Stomach smooth muscle (tissue), 2 donors: ENCODE data around the gene IL1R2.

Experiments
- H3K27ac ChIP-seq: one replicate; pipeline ENCODE4 v1.7.0; 2013; ENCODE audit warnings: mild to moderate bottlenecking, low read length, inconsistent platforms
- H3K27me3 ChIP-seq, 2 donors: one replicate each; pipeline ENCODE4 v1.7.0; 2013; ENCODE audit warnings: low read length in 2 of 2; ENCODE audit not compliant: insufficient read depth in 2 of 2, control insufficient read depth in 1 of 2
- H3K36me3 ChIP-seq, 2 donors: one replicate each; pipeline ENCODE4 v1.7.0; 2013; ENCODE audit warnings: low read length in 2 of 2; ENCODE audit not compliant: control insufficient read depth in 2 of 2, insufficient read depth in 2 of 2
- H3K4me1 ChIP-seq: one replicate; pipeline ENCODE4 v1.7.0; 2013; ENCODE audit warnings: low read length; ENCODE audit not compliant: control insufficient read depth, insufficient read depth
- H3K4me3 ChIP-seq, 2 donors: one replicate each; pipeline ENCODE4 v1.7.0; 2013; ENCODE audit warnings: low read length in 2 of 2
- H3K9ac ChIP-seq, 2 donors: one replicate each; pipeline ENCODE4 v1.7.0; 2013; ENCODE audit warnings: low read length in 2 of 2, mild to moderate bottlenecking in 1 of 2
- H3K9me3 ChIP-seq, 2 donors: one replicate each; pipeline ENCODE4 v1.7.0; 2013; ENCODE audit warnings: low read length in 2 of 2; ENCODE audit not compliant: control insufficient read depth in 2 of 2
- donor health status: healthy.
- donor health status: Pancreatic carcinoma.

The IL1R2 gene

DNA sequence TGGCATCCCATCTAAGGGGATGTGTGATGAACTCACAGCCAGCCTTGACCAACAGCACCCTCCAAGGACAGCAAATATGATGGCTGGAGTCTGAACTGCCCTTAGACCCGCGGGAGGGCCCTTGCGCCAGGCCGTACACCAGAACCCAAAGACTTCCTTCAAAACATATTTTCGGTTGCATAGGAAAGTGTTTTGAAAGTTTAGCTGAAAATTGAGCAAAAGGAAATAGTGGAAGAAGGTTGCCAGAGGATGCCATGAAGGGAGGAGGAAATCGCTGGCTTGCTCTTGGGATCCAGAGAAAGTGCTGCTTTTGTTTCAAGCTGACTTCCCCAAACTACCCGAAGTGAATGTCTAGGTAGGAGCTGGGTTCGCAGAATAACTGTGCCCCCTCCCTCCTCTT, 61.3 kb downstream of the IL1R2 start:
- peaks cover 26% of the 10 kb centered on the region for H3K4me1 ChIP-seq
- H3K36me3 ChIP-seq = no peaks in the 10 kb centered on the region
- H3K9me3 ChIP-seq = no peaks in the 10 kb centered on the region
- no peak overlapping the region for H3K4me3 ChIP-seq
- peak overlapping the region; percentile 41 for H3K27ac ChIP-seq
- H3K27me3 ChIP-seq = no peaks in the 10 kb centered on the region
- no peak overlapping the region for H3K9ac ChIP-seq

DNA sequence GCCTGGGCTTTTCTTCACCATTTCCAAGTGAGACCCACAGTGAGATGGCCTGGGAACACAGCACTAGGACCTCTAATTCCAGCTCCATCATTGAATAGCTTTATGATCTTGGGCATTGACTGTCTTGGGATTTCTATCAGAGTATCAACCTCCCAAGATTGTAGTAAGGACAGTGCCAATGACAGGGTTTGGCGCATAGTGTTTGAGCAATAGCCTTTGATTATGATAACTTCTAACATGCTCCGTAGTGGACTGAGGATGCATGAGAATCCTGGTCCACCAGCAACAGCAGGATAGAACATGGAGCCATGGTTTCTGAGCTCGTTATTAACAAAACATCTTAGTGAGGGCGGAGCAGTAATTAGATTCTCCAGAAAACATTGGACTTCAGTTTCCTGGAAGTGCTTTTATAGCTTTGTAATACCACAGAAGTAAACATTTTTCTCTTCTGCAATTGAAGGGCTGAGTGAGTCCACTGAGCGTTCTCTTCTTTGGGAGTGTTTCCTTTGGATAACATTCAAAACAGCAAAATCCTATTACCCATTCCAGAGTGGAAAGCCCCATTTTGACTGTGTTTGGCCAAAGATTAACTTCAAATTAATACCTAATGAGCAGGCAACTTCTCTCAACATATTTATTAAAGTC, 63.7 kb downstream of the IL1R2 start:
- Histone ChIP-seq H3K4me1 (peaks cover 24% of the 10 kb centered on the region), H3K4me3 (no peak overlapping the region), H3K27me3 (no peaks in the 10 kb centered on the region), H3K9ac (no peak overlapping the region), H3K27ac (no peak overlapping the region), H3K9me3 (no peaks in the 10 kb centered on the region), H3K36me3 (no peaks in the 10 kb centered on the region)

DNA sequence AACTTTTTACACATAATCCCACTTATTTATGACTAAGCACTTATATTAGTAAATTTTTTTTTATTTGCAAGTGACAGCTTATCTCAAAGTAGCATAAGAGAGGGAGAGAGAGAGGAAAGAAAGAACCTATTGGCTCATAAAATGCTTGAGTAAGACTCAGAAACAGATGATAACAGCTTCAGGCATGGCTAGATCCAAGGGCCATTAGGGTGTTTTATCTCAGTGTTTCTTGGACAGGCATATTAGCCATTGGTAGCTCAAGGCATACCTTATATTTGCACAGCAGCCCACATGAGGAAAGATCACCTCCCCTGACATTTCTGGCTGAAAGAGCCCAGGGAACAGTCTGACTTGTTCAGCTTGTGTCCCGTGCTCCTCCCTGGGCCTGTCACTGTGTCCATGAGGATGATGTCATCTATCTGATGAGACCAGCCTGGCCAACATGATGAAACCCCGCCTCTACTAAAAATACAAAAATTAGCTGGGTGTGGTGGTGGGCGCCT, 64.4 kb downstream of the IL1R2 start:
- Histone ChIP-seq H3K4me1 (peaks cover 20% of the 10 kb centered on the region), H3K27ac (no peak overlapping the region), H3K9me3 (no peaks in the 10 kb centered on the region), H3K27me3 (no peaks in the 10 kb centered on the region), H3K9ac (no peak overlapping the region), H3K4me3 (no peak overlapping the region), H3K36me3 (no peaks in the 10 kb centered on the region)

DNA sequence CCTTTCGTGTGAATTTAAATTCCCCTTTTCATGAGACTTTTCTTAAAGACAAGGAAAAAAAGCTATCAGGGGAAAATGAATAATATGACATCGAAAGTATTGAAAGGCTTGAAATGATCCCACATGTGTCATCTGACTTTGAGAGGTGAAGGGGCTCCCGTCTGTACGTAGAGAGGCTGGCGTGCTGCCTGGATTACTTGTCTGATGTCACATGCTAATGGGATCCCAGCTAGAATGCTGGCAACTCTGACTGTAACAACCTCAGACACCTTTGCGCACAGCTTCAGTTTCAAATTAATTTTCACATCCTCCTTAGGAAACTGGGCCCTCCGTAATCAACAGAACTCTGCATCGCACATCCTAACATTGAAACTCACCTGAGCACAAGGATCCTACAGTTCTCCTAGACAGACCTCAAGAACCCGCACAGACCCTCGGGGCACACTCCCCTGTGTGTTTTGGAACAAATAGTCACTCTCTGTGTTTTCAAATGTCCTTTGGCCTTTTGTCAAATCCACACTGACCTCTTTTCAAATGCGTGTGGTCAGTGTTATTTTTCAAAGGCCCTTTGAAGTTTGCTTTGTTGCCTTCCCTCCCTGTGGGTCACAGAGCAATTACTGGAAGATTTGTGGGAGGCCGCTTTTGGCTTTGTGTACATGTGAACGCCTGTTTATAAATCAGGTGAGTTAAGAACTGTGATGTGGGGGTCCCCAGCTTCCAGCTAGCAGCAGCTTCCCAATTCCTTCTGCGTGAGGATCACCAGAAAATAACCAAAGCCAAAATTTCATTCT, 65.9 kb downstream of the IL1R2 start:
- Histone ChIP-seq H3K9me3 (no peaks in the 10 kb centered on the region), H3K27ac (no peak overlapping the region), H3K4me1 (peaks cover 23% of the 10 kb centered on the region), H3K27me3 (no peaks in the 10 kb centered on the region), H3K4me3 (no peak overlapping the region), H3K36me3 (no peaks in the 10 kb centered on the region), H3K9ac (no peak overlapping the region)

DNA sequence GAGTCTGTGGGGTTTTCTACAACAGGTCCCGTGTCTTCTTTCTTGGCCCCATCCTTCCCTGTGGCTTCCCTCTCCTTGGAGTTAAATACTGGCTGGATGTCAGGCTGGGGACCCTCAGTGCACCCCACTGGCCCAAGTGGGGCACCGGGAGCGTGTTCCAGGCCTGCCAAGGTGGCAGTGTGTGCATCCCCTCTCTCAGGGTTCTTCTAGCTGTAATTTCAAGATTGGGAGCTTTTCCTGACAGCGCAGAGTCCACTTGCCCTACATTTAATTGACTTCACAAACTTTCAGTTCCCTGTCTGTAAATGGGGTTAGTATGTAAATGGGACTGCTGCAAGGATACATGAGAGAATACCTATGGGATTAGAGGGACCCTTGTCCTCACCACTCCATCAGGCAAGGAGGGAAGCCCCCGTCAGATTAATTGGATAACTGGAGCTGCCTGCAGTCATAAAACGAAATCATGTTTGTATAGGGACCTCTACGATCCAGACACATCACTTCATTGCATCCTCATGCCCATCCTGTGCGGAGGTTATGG, 66.6 kb downstream of the IL1R2 start:
- no peak overlapping the region for H3K9ac ChIP-seq
- no peak overlapping the region for H3K27ac ChIP-seq
- H3K27me3 ChIP-seq = no peaks in the 10 kb centered on the region
- no peak overlapping the region for H3K4me3 ChIP-seq
- H3K36me3 ChIP-seq = no peaks in the 10 kb centered on the region
- peaks cover 30% of the 10 kb centered on the region for H3K4me1 ChIP-seq
- no peaks in the 10 kb centered on the region for H3K9me3 ChIP-seq

DNA sequence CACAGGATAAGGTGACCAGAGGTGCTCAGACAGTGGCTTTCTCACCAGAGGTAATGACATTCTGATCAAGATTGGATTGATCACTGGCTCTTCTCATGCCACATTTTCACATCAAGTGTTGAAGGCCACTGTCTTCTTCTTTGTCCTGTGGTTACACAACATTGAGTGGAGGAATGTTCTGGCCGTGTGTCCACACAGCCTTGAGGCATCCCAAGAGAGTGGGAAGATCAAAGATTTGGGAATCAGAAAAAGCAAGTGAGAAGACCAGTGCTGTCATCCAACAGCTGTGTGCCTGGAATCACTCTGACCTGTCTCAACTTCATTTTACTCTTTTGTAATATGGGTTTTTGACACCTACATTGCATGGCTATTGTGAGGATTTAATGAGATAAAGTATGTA, 67.4 kb downstream of the IL1R2 start:
- Histone ChIP-seq H3K4me1 (peaks cover 37% of the 10 kb centered on the region), H3K9ac (no peak overlapping the region), H3K27ac (no peak overlapping the region), H3K27me3 (no peaks in the 10 kb centered on the region), H3K9me3 (no peaks in the 10 kb centered on the region), H3K4me3 (no peak overlapping the region), H3K36me3 (no peaks in the 10 kb centered on the region)

DNA sequence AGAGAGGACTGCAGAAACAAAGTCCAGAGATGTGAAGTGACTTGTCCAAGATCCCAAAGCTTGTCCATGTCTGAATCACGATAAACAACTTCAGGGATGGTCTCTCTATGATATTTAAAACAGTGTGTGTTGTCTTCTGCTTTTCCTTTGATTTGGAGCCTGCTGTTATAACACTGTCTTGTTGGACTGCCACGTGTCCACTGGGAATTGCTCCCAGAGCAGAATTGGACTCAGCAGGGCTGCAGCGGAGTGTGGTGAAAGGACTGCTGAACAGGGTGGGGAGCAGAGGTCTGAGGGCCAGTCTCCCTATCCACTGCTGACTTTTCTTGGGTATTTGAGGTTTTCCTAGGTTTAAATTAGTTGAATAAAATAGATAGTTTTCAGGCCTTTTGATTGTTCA, 68.3 kb downstream of the IL1R2 start:
- Histone ChIP-seq H3K36me3 (no peaks in the 10 kb centered on the region), H3K27ac (no peak overlapping the region), H3K4me3 (no peak overlapping the region), H3K4me1 (peaks cover 46% of the 10 kb centered on the region), H3K9me3 (no peaks in the 10 kb centered on the region), H3K9ac (no peak overlapping the region), H3K27me3 (no peaks in the 10 kb centered on the region)

DNA sequence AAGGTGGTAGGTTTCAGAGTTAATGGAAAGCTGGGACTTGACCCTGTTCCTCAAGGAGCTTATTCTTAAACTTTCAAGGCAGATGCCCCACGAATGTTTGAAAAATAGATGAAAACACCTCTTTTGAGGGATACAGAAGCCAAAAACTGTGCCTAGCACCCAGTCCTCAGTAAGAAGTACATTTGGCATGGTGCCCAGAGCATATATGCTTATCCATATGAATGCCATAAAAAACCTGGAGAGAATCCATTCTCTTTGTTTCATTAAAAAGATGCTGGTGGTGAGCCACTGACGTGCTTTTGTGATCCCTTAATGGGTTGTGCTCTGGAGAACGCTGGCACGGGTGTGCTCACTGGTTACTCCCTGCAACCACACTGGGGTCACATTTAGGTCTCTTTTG, 69.0 kb downstream of the IL1R2 start:
- no peaks in the 10 kb centered on the region for H3K36me3 ChIP-seq
- peaks cover 53% of the 10 kb centered on the region for H3K4me1 ChIP-seq
- H3K9ac ChIP-seq = no peak overlapping the region
- H3K9me3 ChIP-seq = no peaks in the 10 kb centered on the region
- H3K4me3 ChIP-seq = no peak overlapping the region
- no peaks in the 10 kb centered on the region for H3K27me3 ChIP-seq
- H3K27ac ChIP-seq = no peak overlapping the region

DNA sequence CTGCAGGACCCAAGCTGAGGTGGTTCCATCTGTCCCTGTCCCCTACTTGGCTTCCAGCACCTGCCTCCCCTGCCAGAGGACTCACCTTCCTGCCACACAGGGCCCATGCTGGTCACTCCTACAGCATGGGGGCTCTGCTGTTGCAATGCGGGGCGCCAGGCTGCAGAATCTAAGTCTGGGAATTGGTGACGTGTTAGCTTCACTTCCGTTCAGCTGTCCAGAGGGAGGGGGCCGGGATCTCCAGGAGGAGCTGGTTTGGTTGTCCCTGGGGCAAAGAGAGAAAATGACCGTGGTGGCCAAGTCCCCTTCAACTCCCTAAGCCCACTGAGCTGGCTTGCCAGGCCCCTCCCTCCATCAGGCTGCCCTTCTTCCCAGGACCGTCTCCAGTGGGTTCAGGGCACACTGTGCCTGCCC, 69.5 kb downstream of the IL1R2 start:
- no peak overlapping the region for H3K27ac ChIP-seq
- H3K4me3 ChIP-seq = no peak overlapping the region
- no peak overlapping the region for H3K9ac ChIP-seq
- no peaks in the 10 kb centered on the region for H3K9me3 ChIP-seq
- no peaks in the 10 kb centered on the region for H3K27me3 ChIP-seq
- H3K36me3 ChIP-seq = no peaks in the 10 kb centered on the region
- H3K4me1 ChIP-seq = peaks cover 55% of the 10 kb centered on the region

DNA sequence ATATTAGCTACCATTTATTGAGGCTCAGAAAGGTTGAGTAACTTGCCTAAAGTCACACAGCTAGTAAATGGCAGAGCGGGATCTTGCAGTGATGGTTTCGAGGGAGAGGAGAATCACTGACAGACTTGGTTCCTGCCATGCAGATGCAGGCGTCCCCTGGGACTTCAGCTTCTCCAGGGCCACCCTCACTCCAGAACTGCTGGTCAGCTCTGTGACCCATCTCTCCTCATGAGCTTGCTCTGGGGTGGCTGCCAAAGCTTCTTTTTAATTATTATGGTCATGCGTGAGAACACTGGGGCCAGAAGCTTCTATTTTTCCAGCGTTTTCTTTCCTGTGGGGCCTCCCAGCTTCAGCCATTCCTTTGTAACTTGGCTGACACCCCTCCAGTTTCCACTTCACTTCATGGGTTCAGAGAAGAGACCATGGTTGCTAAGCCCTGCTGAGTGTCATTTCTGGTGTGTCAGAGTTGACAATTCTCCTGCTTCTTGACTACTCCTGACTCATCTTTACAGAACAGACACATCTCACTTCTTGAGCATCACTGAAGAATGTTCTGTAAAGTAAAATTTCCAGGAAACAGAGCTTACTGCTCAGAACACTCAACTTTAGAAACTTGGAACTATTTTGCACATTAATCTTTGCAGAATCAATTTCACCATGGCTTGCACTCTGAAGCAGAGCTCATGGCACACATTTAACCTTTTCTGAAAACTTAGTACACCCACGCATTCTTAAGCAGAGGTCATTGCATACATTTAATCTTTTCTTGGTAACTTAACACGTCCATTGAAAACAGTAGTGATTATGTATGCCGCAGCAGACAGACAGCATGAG, 70.4 kb downstream of the IL1R2 start:
- peak overlapping the region; percentile 86 for H3K27ac ChIP-seq
- H3K9ac ChIP-seq = no peak overlapping the region
- no peak overlapping the region for H3K4me3 ChIP-seq
- no peaks in the 10 kb centered on the region for H3K36me3 ChIP-seq
- H3K4me1 ChIP-seq = peaks cover 58% of the 10 kb centered on the region
- H3K9me3 ChIP-seq = no peaks in the 10 kb centered on the region
- H3K27me3 ChIP-seq = no peaks in the 10 kb centered on the region
